ENCODE results near the gene ADSS1.

Gene ADSS1

GRCh38 chr14:104735830-104736642 lies 12.0 kb downstream of the ADSS1 start:
- TF ChIP-seq RAD21 (IDR thresholded peaks at IDR 0.05; ENCODE audit: low read depth): no peak
- no peak for TF ChIP-seq EGR1 (IDR thresholded peaks at IDR 0.05)
- TF ChIP-seq, protein P1, sequence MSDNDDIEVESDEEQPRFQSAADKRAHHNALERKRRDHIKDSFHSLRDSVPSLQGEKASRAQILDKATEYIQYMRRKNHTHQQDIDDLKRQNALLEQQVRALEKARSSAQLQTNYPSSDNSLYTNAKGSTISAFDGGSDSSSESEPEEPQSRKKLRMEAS (IDR thresholded peaks at IDR 0.05): no peak
- TF ChIP-seq CREB1 (IDR thresholded peaks at IDR 0.05; ENCODE audit: low read depth): no peak
- TF ChIP-seq, protein P2, sequence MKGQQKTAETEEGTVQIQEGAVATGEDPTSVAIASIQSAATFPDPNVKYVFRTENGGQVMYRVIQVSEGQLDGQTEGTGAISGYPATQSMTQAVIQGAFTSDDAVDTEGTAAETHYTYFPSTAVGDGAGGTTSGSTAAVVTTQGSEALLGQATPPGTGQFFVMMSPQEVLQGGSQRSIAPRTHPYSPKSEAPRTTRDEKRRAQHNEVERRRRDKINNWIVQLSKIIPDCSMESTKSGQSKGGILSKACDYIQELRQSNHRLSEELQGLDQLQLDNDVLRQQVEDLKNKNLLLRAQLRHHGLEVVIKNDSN (IDR thresholded peaks at IDR 0.05): no peak
- no peak for TF ChIP-seq CEBPB (IDR thresholded peaks at IDR 0.05)
- no peak for TF ChIP-seq NFIC (IDR thresholded peaks at IDR 0.05)
- no peak for TF ChIP-seq YY1 (IDR thresholded peaks at IDR 0.05; ENCODE audit: low read depth)

DNA sequence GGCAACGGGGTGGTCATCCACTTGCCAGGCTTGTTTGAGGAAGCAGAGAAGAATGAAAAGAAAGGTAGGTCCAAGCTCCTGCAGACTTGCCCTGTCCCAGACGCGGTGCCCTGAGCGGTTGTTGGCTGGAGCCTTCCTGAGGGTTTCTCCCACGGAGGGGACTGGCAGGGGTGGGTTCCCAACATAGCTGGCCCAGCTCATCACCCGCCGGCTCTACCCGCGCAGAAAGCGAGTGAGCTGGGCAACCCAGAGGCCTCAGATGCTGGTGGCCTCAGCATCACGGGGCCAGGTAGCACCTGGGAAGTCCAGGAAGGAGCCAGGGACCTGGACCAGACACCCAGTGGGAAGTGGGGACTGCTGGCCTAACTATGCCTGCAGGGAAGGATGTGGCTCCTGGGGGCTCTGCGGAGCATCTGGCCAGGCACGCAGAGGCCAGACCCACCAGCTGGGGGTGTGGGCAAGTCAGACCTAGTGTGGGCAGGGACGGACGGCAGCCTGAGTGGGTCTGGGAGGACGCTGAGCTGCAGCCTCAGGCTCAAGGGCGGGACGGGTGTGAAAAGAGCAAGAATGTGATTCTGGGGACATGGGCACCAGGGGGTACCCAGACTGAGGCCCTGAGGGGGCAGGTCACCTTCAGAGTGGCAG lies 14.5 kb downstream of the ADSS1 start:
- no peak for TF ChIP-seq TEAD4 (IDR thresholded peaks at IDR 0.05)
- no peak for TF ChIP-seq NFIC (IDR thresholded peaks at IDR 0.05)
- no peak for TF ChIP-seq YY1 (IDR thresholded peaks at IDR 0.05; ENCODE audit: low read depth)
- TF ChIP-seq TAF1 (IDR thresholded peaks at IDR 0.05; ENCODE audit: low read depth): no peak
- TF ChIP-seq, protein P2 (IDR thresholded peaks at IDR 0.05): no peak
- TF ChIP-seq EGR1 (IDR thresholded peaks at IDR 0.05): no peak
- no peak for TF ChIP-seq CEBPB (IDR thresholded peaks at IDR 0.05)
- TF ChIP-seq, protein P1 (IDR thresholded peaks at IDR 0.05): no peak
- TF ChIP-seq CREB1 (IDR thresholded peaks at IDR 0.05; ENCODE audit: low read depth): no peak
- TF ChIP-seq RAD21 (IDR thresholded peaks at IDR 0.05; ENCODE audit: low read depth): no peak
- TF ChIP-seq ZBTB7A (IDR thresholded peaks at IDR 0.05; ENCODE audit: low read depth): no peak
- no peak for TF ChIP-seq TCF12 (IDR thresholded peaks at IDR 0.05; ENCODE audit: low read depth)

GRCh38 chr14:104739026-104739425 lies 15.0 kb downstream of the ADSS1 start:
- TF ChIP-seq ZBTB7A (IDR thresholded peaks at IDR 0.05; ENCODE audit: low read depth) (no peak), TAF1 (IDR thresholded peaks at IDR 0.05; ENCODE audit: low read depth) (no peak), CREB1 (IDR thresholded peaks at IDR 0.05; ENCODE audit: low read depth) (no peak), EGR1 (IDR thresholded peaks at IDR 0.05) (no peak), YY1 (IDR thresholded peaks at IDR 0.05; ENCODE audit: low read depth) (no peak), REST (IDR thresholded peaks at IDR 0.05; ENCODE audit: low read depth) (no peak), EP300 (IDR thresholded peaks at IDR 0.05; ENCODE audit: borderline replicate concordance) (no peak)
- TF ChIP-seq, protein P2 (IDR thresholded peaks at IDR 0.05): no peak

DNA sequence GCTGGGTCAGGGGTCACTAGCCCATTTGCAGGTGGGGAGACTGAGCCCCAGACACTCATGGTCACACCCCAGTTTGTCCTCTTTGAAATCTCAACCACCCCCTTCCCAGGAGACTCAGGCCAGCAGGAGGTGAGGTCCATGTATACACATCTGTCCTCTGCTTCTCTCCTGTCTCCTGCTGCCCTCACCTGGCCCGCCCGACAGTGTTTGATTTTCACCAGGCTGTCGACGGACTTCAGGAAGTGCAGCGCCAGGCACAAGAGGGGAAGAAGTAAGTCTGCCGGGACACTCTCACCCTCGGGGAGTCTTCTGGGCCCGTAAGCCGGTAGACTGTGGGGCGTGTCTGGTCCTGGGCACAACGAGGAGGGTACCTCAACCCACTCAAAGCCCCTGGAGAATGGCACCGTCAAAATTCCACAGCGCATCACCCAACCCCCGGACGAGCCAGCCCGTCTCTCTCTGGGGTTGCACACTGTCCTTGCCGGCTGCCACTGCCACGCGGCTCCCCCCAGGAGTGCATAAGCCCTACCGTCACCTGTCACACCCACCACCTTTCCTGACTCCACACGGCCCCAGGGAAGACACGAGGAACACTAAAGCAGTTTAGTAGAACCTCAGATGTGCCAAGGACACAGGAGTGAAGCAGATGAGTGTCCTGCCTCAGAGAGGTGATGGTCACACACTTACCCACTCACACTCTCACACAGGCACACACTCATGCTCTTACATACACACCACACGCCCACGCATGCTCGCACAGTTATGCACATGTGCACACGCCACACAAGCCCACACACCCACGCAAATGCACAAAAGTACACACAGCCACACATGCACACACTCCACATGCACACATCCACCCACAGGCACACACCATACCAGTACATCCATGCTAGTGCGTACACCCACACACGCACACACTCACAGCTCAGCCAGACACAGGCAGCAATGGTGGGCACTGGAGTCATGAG lies 15.8 kb downstream of the ADSS1 start:
- TF ChIP-seq, protein P1 (IDR thresholded peaks at IDR 0.05): no peak
- 0 out of 2 replicates have a peak, but pooled peaks have one; percentile 6 for TF ChIP-seq RAD21 (IDR thresholded peaks at IDR 0.05; ENCODE audit: low read depth)

GRCh38 chr14:104741108-104741802 lies 17.2 kb downstream of the ADSS1 start:
- TF ChIP-seq RAD21 (IDR thresholded peaks at IDR 0.05; ENCODE audit: low read depth): no peak
- TF ChIP-seq FOXM1 (IDR thresholded peaks at IDR 0.05; ENCODE audit: borderline replicate concordance, low read depth): no peak
- no peak for TF ChIP-seq EP300 (IDR thresholded peaks at IDR 0.05; ENCODE audit: borderline replicate concordance)
- TF ChIP-seq, protein P1 (IDR thresholded peaks at IDR 0.05): no peak
- no peak for TF ChIP-seq YY1 (IDR thresholded peaks at IDR 0.05; ENCODE audit: low read depth)
- TF ChIP-seq CEBPB (IDR thresholded peaks at IDR 0.05): no peak
- TF ChIP-seq TAF1 (IDR thresholded peaks at IDR 0.05; ENCODE audit: low read depth): no peak
- TF ChIP-seq ZBTB7A (IDR thresholded peaks at IDR 0.05; ENCODE audit: low read depth): no peak
- TF ChIP-seq TCF12 (IDR thresholded peaks at IDR 0.05; ENCODE audit: low read depth): no peak
- TF ChIP-seq NFIC (IDR thresholded peaks at IDR 0.05): no peak
- no peak for TF ChIP-seq TEAD4 (IDR thresholded peaks at IDR 0.05)
- no peak for TF ChIP-seq REST (IDR thresholded peaks at IDR 0.05; ENCODE audit: low read depth)
- TF ChIP-seq EGR1 (IDR thresholded peaks at IDR 0.05): no peak
- TF ChIP-seq CREB1 (IDR thresholded peaks at IDR 0.05; ENCODE audit: low read depth): no peak
- TF ChIP-seq, protein P2 (IDR thresholded peaks at IDR 0.05): no peak
